ENCODE results near the gene ZNF530. TPM values are rescaled to one million over a fixed set of nuclear protein-coding genes. Genes with fewer than 3 reads are reported as not detected.

Gene ZNF530
- total RNA-seq, 1 donor from 2014 or later = 2.8 TPM

DNA sequence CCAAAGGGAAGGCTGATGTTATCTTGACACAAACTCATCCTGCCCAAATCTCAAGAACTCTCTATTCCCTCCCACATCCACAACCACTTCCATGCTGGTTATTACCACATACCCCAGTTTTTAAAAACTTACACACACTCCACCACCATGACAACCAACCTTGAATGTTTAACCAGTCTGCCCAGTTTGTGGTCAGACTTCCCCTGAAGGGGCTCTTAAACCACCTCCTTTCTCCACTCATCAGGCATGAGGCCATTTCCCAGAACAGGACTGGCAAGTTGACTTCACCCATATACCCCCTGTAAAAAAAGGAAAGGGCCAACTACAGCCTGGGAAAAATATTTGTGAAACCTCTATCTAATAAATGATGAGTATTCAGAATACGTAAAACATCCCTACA is 56.7 kb downstream of the ZNF530 start:
- H3K4me3 Mint-ChIP-seq (ENCODE audit: unreplicated experiment) = no peak overlapping the region
- no peak for TF ChIP-seq CTCF (IDR thresholded peaks at IDR 0.05)
- H3K27ac Mint-ChIP-seq (ENCODE audit: unreplicated experiment) = no peak overlapping the region
- peaks cover 33% of the 10 kb centered on the region for H3K9me3 Mint-ChIP-seq (ENCODE audit: unreplicated experiment)
- no peaks in the 10 kb centered on the region for H3K4me1 Mint-ChIP-seq (ENCODE audit: unreplicated experiment)
- H3K27me3 Mint-ChIP-seq (ENCODE audit: unreplicated experiment) = peaks cover 26% of the 10 kb centered on the region
- H3K36me3 Mint-ChIP-seq (ENCODE audit: unreplicated experiment) = no peaks in the 10 kb centered on the region
- no peak for DNase-seq (ENCODE audit: extremely low spot score, unreplicated experiment)

Other genes starting within 250 kb of the ZNF530 start
- 9.5 and 11.0 TPM in 2 replicates for gene ZNF304, start 248.6 kb upstream of the ZNF530 start, total RNA-seq
- gene TRAPPC2B, start 236.3 kb upstream of the ZNF530 start, total RNA-seq = 10.9 and 13.4 TPM in 2 replicates
- 3.4 and 5.5 TPM in 2 replicates for gene ZNF547, start 236.3 kb upstream of the ZNF530 start, total RNA-seq
- 18.3 and 19.8 TPM in 2 replicates for gene ZNF548, start 210.0 kb upstream of the ZNF530 start, total RNA-seq
- gene ZNF17, start 188.7 kb upstream of the ZNF530 start, total RNA-seq = 12.4 and 12.7 TPM in 2 replicates
- 9.4 and 9.5 TPM in 2 replicates for gene ZNF749, start 164.6 kb upstream of the ZNF530 start, total RNA-seq
- 0.62 and 0.68 TPM in 2 replicates for gene VN1R1, start 142.7 kb upstream of the ZNF530 start, total RNA-seq
- 10.4 and 10.8 TPM in 2 replicates for gene ZNF772, start 122.3 kb upstream of the ZNF530 start, total RNA-seq
- 11.8 and 13.5 TPM in 2 replicates for gene ZNF419, start 112.1 kb upstream of the ZNF530 start, total RNA-seq
- 7.4 and 8.4 TPM in 2 replicates for gene ZNF773, start 99.9 kb upstream of the ZNF530 start, total RNA-seq
- 7.3 and 9.0 TPM in 2 replicates for gene ZNF549, start 72.5 kb upstream of the ZNF530 start, total RNA-seq
- 10.3 and 11.0 TPM in 2 replicates for gene ZNF550, start 40.0 kb upstream of the ZNF530 start, total RNA-seq
- 6.5 and 6.8 TPM in 2 replicates for gene ZNF416, start 21.0 kb upstream of the ZNF530 start, total RNA-seq
- gene ZIK1, start 15.7 kb upstream of the ZNF530 start, total RNA-seq = 6.8 and 7.1 TPM in 2 replicates
- gene ZNF134, start 14.4 kb downstream of the ZNF530 start, total RNA-seq = 19.6 and 20.0 TPM in 2 replicates
- gene ZNF211, start 33.3 kb downstream of the ZNF530 start, total RNA-seq = 11.9 and 14.4 TPM in 2 replicates
- not detected in 2 replicates for gene ZSCAN4, start 69.0 kb downstream of the ZNF530 start, total RNA-seq
- 6.1 and 6.3 TPM in 2 replicates for gene ZNF551, start 82.1 kb downstream of the ZNF530 start, total RNA-seq
- gene ZNF154, start 109.3 kb downstream of the ZNF530 start, total RNA-seq = 18.0 and 18.9 TPM in 2 replicates
- 7.1 TPM in 2 replicates for gene ZNF671, start 127.7 kb downstream of the ZNF530 start, total RNA-seq
- gene ZNF776, start 146.9 kb downstream of the ZNF530 start, total RNA-seq = 16.9 and 21.0 TPM in 2 replicates
- gene ZNF586, start 169.8 kb downstream of the ZNF530 start, total RNA-seq = 18.8 TPM in 2 replicates
- 5.2 and 9.0 TPM in 2 replicates for gene ZNF552, start 215.0 kb downstream of the ZNF530 start, total RNA-seq
- 14.4 and 16.5 TPM in 2 replicates for gene ZNF587B, start 230.4 kb downstream of the ZNF530 start, total RNA-seq
- gene ZNF587, start 250.0 kb downstream of the ZNF530 start, total RNA-seq = 33.5 and 34.2 TPM in 2 replicates